ENCODE measurements around the gene PTK7.

Gene PTK7

GRCh38 chr6:43086022-43086658, 10.0 kb downstream of the PTK7 start:
- no peaks in the 10 kb centered on the region for H3K9me3 ChIP-seq
- no peak overlapping the region for H3K27ac ChIP-seq
- H3K36me3 ChIP-seq, result no peaks in the 10 kb centered on the region
- H3K4me1 ChIP-seq (ENCODE audit: control insufficient read depth in 1 of 2, insufficient read depth in 1 of 2, low read depth in 1 of 2, low read length in 1 of 2), result no peaks in the 10 kb centered on the region
- H3K4me3 ChIP-seq (ENCODE audit: low read depth in 1 of 2, low read length in 1 of 2), result no peak overlapping the region
- TF ChIP-seq CTCF (IDR thresholded peaks at IDR 0.05), result no peak
- no peaks in the 10 kb centered on the region for H3K27me3 ChIP-seq

- Histone ChIP-seq H3K4me3 (ENCODE audit: low read depth in 1 of 2, low read length in 1 of 2) (no peak overlapping the region), H3K27ac (no peak overlapping the region)
- TF ChIP-seq CTCF (IDR thresholded peaks at IDR 0.05), result no peak
Measured at GRCh38 chr6:43088654-43089056, 12.5 kb downstream of the PTK7 start.

GRCh38 chr6:43089467-43089866, 13.4 kb downstream of the PTK7 start:
- H3K27me3 ChIP-seq, result no peaks in the 10 kb centered on the region
- H3K4me1 ChIP-seq (ENCODE audit: control insufficient read depth in 1 of 2, insufficient read depth in 1 of 2, low read depth in 1 of 2, low read length in 1 of 2), result no peaks in the 10 kb centered on the region
- no peaks in the 10 kb centered on the region for H3K9me3 ChIP-seq
- TF ChIP-seq CTCF (IDR thresholded peaks at IDR 0.05), result no peak
- H3K36me3 ChIP-seq, result no peaks in the 10 kb centered on the region
- H3K4me3 ChIP-seq (ENCODE audit: low read depth in 1 of 2, low read length in 1 of 2), result no peak overlapping the region
- no peak overlapping the region for H3K27ac ChIP-seq

More at GRCh38 chr6:43088654-43089056, 12.5 kb downstream of the PTK7 start:
- Histone ChIP-seq H3K4me1 (ENCODE audit: control insufficient read depth in 1 of 2, insufficient read depth in 1 of 2, low read depth in 1 of 2, low read length in 1 of 2) (no peaks in the 10 kb centered on the region), H3K9me3 (no peaks in the 10 kb centered on the region), H3K36me3 (no peaks in the 10 kb centered on the region), H3K27me3 (no peaks in the 10 kb centered on the region)

GRCh38 chr6:43089874-43090558, 13.9 kb downstream of the PTK7 start:
- no peaks in the 10 kb centered on the region for H3K27me3 ChIP-seq
- no peak overlapping the region for H3K4me3 ChIP-seq (ENCODE audit: low read depth in 1 of 2, low read length in 1 of 2)
- H3K4me1 ChIP-seq (ENCODE audit: control insufficient read depth in 1 of 2, insufficient read depth in 1 of 2, low read depth in 1 of 2, low read length in 1 of 2), result no peaks in the 10 kb centered on the region
- no peak for TF ChIP-seq CTCF (IDR thresholded peaks at IDR 0.05)
- no peaks in the 10 kb centered on the region for H3K9me3 ChIP-seq
- no peak overlapping the region for H3K27ac ChIP-seq
- no peaks in the 10 kb centered on the region for H3K36me3 ChIP-seq

GRCh38 chr6:43090559-43090956, 14.4 kb downstream of the PTK7 start:
- Histone ChIP-seq H3K36me3 (no peaks in the 10 kb centered on the region), H3K4me1 (ENCODE audit: control insufficient read depth in 1 of 2, insufficient read depth in 1 of 2, low read depth in 1 of 2, low read length in 1 of 2) (no peaks in the 10 kb centered on the region), H3K9me3 (no peaks in the 10 kb centered on the region), H3K27me3 (no peaks in the 10 kb centered on the region), H3K27ac (no peak overlapping the region), H3K4me3 (ENCODE audit: low read depth in 1 of 2, low read length in 1 of 2) (no peak overlapping the region)
- no peak for TF ChIP-seq CTCF (IDR thresholded peaks at IDR 0.05)

Data from neutrophil (primary cell).